AG08396 (cell line): ENCODE measurements around the gene PDE4A.
"Not testable (repeated sequence)": the region's sequence is repeated elsewhere in the genome, so short reads cannot be mapped to it uniquely, and the experiment has no call there.

ENCODE experiments used
- DNase-seq: peaks from one replicate; pipeline ENCODE4 v3.0.0; 2012; ENCODE audit warnings: low spot score, mixed read lengths

The PDE4A gene

DNA sequence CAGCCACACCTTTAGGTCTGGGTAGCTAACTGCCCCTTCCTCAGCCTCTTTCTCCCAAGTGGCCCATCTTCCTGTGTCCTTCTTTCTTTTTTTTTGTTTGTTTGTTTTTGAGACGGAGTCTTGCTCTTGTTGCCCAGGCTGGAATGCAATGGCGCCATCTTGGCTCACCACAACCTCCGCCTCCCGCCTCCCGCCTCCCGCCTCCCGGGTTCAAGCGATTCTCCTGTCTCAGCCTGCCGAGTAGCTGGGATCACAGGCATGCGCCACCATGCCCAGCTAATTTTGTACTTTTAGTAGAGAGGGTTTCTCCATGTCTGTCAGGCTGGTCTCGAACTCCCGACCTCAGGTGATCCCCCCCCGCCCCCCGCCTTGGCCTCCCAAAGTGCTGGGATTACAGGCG is 41.7 kb downstream of the PDE4A start:
- DNase-seq = not testable (repeated sequence)

GRCh38 chr19:10462557-10462956 is 42.2 kb downstream of the PDE4A start:
- no peak for DNase-seq

- DNase-seq = no peak
Observed at GRCh38 chr19:10464456-10464855, 44.1 kb downstream of the PDE4A start.

GRCh38 chr19:10467104-10467706 is 46.9 kb downstream of the PDE4A start:
- peak; percentile 1 for DNase-seq

GRCh38 chr19:10468133-10468532 is 47.8 kb downstream of the PDE4A start:
- peak; percentile 2 for DNase-seq

DNA sequence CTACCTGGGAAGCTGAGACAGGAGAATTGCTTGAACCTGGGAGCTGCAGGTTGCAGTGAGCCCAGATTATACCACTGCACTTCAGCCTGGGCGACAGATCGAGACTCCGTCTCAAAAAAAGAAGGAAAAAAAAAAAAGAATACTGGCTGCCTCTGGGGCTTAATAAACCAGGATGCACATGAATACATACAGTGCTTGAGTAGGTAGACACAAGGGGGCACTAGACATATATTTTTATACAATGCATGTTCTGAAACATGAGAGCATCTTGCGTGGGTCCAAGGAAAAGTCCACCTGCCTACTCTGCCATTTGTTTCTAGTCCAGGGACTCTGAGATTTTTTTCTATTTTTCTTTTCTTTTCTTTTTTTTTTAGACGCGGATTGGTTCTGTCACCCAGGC is 51.6 kb downstream of the PDE4A start:
- peak; percentile 32 for DNase-seq

GRCh38 chr19:10473192-10473591 is 52.9 kb downstream of the PDE4A start:
- DNase-seq = peak; percentile 2

DNA sequence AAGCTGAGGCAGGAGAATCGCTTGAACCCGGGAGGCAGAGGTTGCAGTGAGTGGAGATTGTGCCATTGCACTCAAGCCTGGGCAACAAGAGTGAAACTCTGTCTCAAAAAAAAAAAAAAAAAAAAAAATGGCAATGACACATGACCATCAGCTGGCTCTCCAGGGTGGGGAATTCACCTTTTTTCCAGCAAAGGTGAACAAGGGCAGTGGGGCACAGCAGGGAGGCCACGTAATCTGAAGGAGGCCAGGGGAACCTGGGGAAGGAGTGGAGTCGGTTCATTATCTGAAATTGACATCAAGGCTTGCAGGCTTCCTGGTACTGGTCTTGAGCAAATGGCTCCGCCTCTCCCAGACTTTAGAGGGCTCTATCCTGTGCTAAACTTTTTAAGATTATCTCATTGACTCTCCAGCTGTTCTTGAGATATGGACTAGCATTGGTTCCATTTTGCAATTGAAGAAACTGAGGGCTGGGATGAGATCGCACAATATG is 54.7 kb downstream of the PDE4A start:
- DNase-seq = peak; percentile 1

- DNase-seq = peak; percentile 5
Observed at GRCh38 chr19:10478476-10478875, 58.1 kb downstream of the PDE4A start.

DNA sequence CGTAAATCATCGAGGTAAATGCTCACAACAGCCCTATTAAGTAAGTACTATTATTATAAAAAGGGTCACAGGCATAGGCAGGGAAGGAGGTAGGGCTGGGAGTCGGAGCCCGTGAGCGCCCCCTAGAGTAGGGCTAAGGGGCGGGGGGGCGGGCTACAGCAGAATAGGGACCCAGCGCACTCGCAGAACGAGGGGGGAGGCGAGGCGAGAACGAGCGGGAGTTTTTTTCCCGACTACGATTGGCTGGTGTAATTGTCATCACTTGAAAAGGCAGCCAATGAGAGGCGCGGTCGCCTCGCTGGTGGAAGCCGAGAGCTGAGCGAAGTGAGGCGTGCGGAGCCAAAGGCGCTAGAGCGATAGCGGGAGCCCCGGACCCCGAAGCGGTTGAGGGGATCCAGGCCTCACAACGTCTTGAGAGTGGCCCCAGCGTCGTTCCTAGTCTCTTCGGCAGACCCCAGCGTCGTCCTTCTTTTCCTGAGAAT is 58.6 kb downstream of the PDE4A start:
- peak; percentile 87 for DNase-seq

DNA sequence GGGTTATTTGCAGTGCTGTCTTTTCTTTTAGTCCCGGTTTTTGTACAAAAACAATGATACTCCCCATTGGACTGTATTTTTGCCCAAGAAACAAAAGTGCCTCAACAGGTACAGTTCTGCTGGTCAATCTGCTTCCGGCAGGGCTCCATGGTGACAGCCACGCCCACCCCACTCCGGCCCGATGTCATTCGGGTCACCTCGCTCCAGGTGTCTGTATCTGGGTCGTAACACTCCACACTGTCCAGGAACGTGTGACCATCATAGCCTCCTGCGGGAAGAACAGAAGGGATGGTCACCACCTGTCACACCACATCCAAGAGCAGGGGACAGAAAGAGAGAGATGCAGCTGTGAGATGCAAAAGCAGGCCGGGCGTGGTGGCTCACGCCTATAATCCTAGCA is 66.2 kb downstream of the PDE4A start:
- peak; percentile 1 for DNase-seq

DNA sequence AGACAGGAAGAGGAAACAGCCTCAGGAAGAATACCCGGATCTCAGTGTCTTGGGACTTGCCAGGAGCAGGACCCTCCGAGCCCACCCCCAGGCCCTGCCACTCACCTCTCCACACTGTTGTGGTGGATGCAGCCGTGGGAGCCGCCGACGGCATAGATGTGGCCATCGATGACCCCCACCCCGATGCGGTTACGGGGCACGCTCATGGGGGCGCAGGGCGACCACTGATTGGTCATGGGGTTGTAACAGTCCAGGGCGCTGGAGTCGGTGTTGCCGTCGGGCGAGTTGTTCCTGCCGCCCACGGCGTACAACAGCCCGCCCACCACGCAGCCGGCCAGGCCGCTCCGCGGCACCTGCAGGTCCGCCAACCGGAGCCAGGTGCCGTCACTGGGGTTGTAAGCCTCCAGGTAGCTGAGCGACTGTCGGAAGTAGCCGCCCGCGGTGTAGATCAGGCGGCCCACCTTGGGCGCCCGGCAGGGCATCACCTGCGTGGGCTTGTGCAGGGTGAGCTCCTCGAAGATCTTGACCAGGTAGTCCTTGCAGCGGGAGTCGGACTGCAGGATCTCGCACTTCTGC is 71.2 kb downstream of the PDE4A start:
- no peak for DNase-seq

- DNase-seq = peak; percentile 2
Observed at GRCh38 chr19:10497371-10497770, 77.0 kb downstream of the PDE4A start.

DNA sequence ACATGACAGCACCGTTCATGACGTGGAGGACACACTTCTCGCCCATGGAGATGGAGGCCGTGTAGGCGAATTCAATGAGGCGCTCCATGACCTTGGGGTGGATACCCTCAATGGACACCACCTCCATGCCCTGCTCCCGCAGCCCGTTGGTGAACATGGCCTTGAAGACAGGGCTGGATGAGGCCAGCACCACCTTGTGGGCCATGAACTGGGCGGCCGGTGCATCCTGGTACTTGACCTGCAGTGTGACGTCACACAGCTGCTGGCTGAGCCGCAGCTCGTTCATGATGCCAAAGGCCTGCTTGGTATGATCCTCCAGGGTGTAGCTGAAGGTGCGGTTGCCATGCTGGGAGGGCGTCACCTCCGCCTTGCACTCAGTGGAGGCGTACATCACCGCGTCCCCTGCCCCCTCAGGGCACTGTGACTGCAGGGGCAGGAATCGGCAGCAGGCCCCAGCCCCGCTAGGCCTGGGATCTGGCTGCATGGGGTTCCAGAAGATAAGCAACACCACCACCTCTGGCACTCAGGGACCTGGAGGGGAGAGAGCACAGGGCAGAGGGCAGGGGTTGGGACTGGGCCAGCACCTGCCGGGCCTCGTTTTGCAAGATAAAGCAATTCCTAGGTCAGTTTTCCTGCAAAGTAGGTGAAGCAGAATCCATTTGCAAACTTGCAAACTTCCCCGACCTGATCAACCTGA is 79.4 kb downstream of the PDE4A start:
- DNase-seq = no peak

GRCh38 chr19:10500247-10500592 is 79.9 kb downstream of the PDE4A start:
- DNase-seq = no peak

GRCh38 chr19:10501971-10502523 is 81.7 kb downstream of the PDE4A start:
- DNase-seq = peak; percentile 81

DNA sequence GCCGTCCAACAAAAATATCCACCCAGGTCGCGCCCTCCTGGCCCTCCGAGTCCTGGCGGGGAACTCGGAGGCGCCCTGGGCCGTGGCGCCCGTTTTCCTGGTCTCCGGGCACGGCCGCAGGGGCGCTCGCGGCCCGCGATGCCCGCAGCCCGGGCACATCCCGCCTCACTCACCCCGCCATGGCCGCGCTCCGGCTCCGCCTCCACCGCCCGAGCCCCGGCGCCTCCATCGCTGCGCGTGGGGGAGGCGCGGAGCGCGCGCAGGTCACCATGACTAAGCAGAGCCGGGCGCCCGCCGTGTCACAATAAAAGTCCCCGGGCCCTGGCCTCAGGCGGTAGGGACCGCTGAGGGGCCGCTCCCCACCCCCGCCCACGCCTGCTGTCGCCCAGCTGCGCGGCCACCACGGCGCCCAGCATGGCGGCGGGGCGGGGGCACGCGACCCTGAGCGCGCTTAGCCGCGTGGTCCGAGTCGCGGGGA is 82.2 kb downstream of the PDE4A start:
- DNase-seq = peak; percentile 97

GRCh38 chr19:10503002-10503789 is 82.9 kb downstream of the PDE4A start, which contains the start of gene KEAP1:
Gene KEAP1 (minus strand): TSS chr19:10503356. CDS start chr19:10500033, 3,323 bp downstream.
- DNase-seq = peak; percentile 55

DNA sequence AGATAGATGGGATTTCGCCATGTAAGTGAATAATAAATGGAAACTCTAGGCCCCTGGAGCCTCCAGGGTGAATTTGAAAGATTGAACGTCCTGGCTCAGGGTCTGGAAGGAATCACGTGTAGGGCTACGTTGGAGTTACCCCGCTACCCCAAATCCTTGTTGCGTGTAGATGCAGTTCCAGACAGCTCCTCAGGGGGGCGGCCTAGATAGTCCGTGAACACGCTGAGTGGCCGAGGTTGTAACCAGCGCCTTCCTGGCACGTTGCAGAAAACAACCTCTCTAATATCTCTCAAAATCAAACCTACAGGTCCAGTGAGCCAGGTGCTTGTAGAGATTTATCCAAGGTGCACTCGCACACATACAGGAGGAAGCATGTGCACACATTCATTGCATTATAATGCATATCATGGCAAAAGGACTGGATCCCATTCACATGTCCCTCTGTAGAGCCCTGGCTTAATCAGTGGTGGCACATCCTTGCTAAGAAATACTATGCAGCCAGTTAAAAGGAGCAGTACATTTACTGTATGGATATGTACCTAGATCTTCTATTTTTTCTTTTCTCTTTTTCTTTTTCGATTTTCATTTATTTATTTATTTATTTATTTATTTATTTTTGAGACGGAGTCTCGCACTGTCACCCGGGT is 85.4 kb downstream of the PDE4A start:
- peak; percentile 78 for DNase-seq

- DNase-seq = no peak
Observed at GRCh38 chr19:10508036-10508435, 87.7 kb downstream of the PDE4A start.

- no peak for DNase-seq
Observed at GRCh38 chr19:10508707-10509106, 88.4 kb downstream of the PDE4A start.
